ENCODE data around the gene DPH7.

DNA sequence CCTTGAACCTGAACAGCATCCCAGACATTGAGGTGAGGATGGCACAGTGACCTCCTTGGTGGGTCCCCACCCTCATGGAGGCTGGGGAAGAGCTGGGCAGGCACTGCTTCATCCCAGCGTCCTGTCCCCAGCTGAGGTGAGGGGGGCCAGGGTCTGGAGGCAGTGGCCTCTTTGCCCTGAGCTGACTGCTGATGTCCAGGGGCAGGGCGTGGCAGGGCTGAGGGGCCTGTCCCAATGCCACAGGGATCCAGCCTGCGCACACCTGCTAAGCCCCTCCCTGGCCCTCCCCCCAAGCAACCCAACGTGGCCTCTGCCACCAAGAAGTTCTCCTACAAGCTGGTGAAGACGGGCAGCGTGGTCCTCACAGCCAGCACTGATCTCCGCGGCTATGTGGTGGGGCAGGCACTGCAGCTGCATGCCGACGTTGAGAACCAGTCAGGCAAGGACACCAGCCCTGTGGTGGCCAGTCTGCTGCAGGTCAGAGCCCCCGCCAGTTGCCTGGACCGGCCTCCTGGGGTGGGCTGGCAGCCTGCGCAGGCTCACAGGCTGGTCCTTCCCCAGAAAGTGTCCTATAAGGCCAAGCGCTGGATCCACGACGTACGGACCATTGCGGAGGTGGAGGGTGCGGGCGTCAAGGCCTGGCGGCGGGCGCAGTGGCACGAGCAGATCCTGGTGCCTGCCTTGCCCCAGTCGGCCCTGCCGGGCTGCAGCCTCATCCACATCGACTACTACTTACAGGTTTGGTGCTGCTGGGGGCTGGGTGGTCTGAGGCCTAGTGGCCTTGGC, 35.2 kb upstream of the DPH7 start:
- TF ChIP-seq, protein P1, sequence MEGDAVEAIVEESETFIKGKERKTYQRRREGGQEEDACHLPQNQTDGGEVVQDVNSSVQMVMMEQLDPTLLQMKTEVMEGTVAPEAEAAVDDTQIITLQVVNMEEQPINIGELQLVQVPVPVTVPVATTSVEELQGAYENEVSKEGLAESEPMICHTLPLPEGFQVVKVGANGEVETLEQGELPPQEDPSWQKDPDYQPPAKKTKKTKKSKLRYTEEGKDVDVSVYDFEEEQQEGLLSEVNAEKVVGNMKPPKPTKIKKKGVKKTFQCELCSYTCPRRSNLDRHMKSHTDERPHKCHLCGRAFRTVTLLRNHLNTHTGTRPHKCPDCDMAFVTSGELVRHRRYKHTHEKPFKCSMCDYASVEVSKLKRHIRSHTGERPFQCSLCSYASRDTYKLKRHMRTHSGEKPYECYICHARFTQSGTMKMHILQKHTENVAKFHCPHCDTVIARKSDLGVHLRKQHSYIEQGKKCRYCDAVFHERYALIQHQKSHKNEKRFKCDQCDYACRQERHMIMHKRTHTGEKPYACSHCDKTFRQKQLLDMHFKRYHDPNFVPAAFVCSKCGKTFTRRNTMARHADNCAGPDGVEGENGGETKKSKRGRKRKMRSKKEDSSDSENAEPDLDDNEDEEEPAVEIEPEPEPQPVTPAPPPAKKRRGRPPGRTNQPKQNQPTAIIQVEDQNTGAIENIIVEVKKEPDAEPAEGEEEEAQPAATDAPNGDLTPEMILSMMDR (IDR thresholded peaks at IDR 0.05 in 2 of 3, conservative IDR thresholded peaks at IDR 0.05 in 1 of 3; ENCODE audit: borderline replicate concordance in 1 of 3, insufficient read depth in 1 of 3, low read depth in 2 of 3, low read length in 2 of 3) = no peak
- TF ChIP-seq POLR2A (IDR thresholded peaks at IDR 0.05; ENCODE audit: borderline replicate concordance, extremely low read depth, insufficient read depth, insufficient read length) (no peak), ZNF274 (IDR thresholded peaks at IDR 0.05; ENCODE audit: low read depth, low read length) (no peak), CEBPB (IDR thresholded peaks at IDR 0.05; ENCODE audit: low read depth) (no peak), EZH2phosphoT487 (IDR thresholded peaks at IDR 0.05; ENCODE audit: borderline replicate concordance) (no peak), ELF1 (IDR thresholded peaks at IDR 0.05; ENCODE audit: borderline replicate concordance, low read depth) (no peak)

Measured in HCT116 (cell line).